Sigmoid colon (tissue), 4 donors: Measurements from ENCODE around the gene ABCA5.

Experiments
- EP300 ChIP-seq, 4 donors: sonication (generic); formaldehyde crosslinking; IDR thresholded peaks; one replicate each; pipeline ENCODE4 v1.6.1; 2017; ENCODE audit warnings: antibody characterized with exemption in 4 of 4
- POLR2A ChIP-seq, 2 donors: fragments of 450-650 bp; IDR thresholded peaks; one replicate each; pipeline ENCODE4 v1.6.1; 2016; ENCODE audit warnings: antibody characterized with exemption in 2 of 2, mild to moderate bottlenecking in 2 of 2, moderate library complexity in 2 of 2
- POLR2AphosphoS5 ChIP-seq, 4 donors: sonication (generic); formaldehyde crosslinking; IDR thresholded peaks; one replicate each; pipeline ENCODE4 v1.6.1; 2017; ENCODE audit warnings: antibody characterized with exemption in 4 of 4
- TF ChIP-seq, protein P1 (sequence below), 4 experiments: fragments of 450-650 bp in 3 of 4; fragments of 200-600 bp in 1 of 4; IDR thresholded peaks; one replicate each; pipeline ENCODE4 v1.5.1; 2016 to 2019; ENCODE audit warnings: antibody characterized with exemption in 4 of 4, mild to moderate bottlenecking in 3 of 4, moderate library complexity in 2 of 4

DNA sequence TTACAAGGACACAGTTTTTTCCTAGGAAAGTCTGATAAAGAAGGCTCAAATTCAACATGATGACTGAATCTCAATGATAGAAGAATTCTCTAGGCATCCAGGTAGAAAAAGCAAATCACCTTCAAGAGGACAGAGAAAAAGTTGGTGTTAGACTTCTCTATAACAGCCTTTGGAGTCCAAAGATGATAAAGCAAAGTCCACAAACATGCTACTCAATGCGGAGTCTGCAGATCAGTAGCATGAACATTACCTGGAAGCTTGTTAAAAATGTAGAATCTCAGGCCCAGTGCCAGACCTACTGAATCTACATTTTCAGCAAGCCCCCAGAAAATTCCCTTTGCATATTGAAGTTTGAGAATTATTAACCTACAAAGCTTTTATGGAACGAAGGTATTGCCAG, 46.1 kb upstream of the ABCA5 start:
- TF ChIP-seq, protein P1, sequence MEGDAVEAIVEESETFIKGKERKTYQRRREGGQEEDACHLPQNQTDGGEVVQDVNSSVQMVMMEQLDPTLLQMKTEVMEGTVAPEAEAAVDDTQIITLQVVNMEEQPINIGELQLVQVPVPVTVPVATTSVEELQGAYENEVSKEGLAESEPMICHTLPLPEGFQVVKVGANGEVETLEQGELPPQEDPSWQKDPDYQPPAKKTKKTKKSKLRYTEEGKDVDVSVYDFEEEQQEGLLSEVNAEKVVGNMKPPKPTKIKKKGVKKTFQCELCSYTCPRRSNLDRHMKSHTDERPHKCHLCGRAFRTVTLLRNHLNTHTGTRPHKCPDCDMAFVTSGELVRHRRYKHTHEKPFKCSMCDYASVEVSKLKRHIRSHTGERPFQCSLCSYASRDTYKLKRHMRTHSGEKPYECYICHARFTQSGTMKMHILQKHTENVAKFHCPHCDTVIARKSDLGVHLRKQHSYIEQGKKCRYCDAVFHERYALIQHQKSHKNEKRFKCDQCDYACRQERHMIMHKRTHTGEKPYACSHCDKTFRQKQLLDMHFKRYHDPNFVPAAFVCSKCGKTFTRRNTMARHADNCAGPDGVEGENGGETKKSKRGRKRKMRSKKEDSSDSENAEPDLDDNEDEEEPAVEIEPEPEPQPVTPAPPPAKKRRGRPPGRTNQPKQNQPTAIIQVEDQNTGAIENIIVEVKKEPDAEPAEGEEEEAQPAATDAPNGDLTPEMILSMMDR (IDR thresholded peaks at IDR 0.05): no peak
- TF ChIP-seq POLR2A (IDR thresholded peaks at IDR 0.05): no peak
- no peak for TF ChIP-seq POLR2AphosphoS5 (IDR thresholded peaks at IDR 0.05)
- no peak for TF ChIP-seq EP300 (IDR thresholded peaks at IDR 0.05)
